OCI-LY1 (cell line): ENCODE data around the gene BRSK1.

Experiments
- CTCF ChIP-seq: fragments of 200-600 bp; sonication (generic), shearing (Covaris generic); IDR thresholded peaks from 2 replicates; pipeline ENCODE4 v1.5.1; 2017; ENCODE audit warnings: mild to moderate bottlenecking, antibody characterized with exemption, low read length, moderate library complexity, mixed read lengths
- EZH2 ChIP-seq: fragments of 200-600 bp; sonication (generic), shearing (Covaris generic); IDR thresholded peaks from 2 replicates; pipeline ENCODE4 v1.8.0; 2017; ENCODE audit warnings: borderline replicate concordance, mixed run types, mild to moderate bottlenecking, antibody characterized with exemption, low read length, moderate library complexity, mixed read lengths

GRCh38 chr19:55248704-55249103 is 35.1 kb upstream of the BRSK1 start:
- TF ChIP-seq CTCF (no peak), EZH2 (no peak)
